Ovary (tissue), 3 donors: ENCODE measurements around the gene SEZ6.

Experiments used
- EP300 ChIP-seq: sonication (generic); formaldehyde crosslinking; IDR thresholded peaks from one replicate; pipeline ENCODE4 v1.6.1; 2017; ENCODE audit warnings: antibody characterized with exemption
- POLR2A ChIP-seq: fragments of 450-650 bp; IDR thresholded peaks from one replicate; pipeline ENCODE4 v1.6.1; 2017; ENCODE audit warnings: antibody characterized with exemption, mild to moderate bottlenecking, moderate library complexity
- TF ChIP-seq, protein P1 (sequence below), 3 donors: fragments of 450-650 bp in 2 of 3; fragments of 200-600 bp in 1 of 3; IDR thresholded peaks; one replicate each; pipeline versions ENCODE4 v1.5.1 to v1.8.0; 2016 to 2022; ENCODE audit warnings: antibody characterized with exemption in 3 of 3, mild to moderate bottlenecking in 1 of 3
- donor health status: DM: no; HTN: no; CAD: no.

GRCh38 chr17:29021226-29021625, 15.4 kb upstream of the SEZ6 start:
- TF ChIP-seq, protein P1, sequence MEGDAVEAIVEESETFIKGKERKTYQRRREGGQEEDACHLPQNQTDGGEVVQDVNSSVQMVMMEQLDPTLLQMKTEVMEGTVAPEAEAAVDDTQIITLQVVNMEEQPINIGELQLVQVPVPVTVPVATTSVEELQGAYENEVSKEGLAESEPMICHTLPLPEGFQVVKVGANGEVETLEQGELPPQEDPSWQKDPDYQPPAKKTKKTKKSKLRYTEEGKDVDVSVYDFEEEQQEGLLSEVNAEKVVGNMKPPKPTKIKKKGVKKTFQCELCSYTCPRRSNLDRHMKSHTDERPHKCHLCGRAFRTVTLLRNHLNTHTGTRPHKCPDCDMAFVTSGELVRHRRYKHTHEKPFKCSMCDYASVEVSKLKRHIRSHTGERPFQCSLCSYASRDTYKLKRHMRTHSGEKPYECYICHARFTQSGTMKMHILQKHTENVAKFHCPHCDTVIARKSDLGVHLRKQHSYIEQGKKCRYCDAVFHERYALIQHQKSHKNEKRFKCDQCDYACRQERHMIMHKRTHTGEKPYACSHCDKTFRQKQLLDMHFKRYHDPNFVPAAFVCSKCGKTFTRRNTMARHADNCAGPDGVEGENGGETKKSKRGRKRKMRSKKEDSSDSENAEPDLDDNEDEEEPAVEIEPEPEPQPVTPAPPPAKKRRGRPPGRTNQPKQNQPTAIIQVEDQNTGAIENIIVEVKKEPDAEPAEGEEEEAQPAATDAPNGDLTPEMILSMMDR (IDR thresholded peaks at IDR 0.05): no peak
- no peak for TF ChIP-seq POLR2A
- no peak for TF ChIP-seq EP300
